H1 (cell line): ENCODE results near the gene ARCN1. TPM values are rescaled to one million over a fixed set of nuclear protein-coding genes. Genes with fewer than 3 reads are reported as not detected.

Experiments
- CTCF ChIA-PET: fragments of 300-600 bp; sonication (Branson Sonifier 250); formaldehyde crosslinking; loops from one replicate; lab custom pipeline; 2021; ENCODE audit not compliant: partially characterized antibody; lab: Charles Lee
- POLR2A ChIA-PET: fragments of 300-600 bp; sonication (Branson Sonifier 250); formaldehyde crosslinking; loops from one replicate; lab custom pipeline; 2021; ENCODE audit warnings: inconsistent platforms; ENCODE audit not compliant: partially characterized antibody; lab: Charles Lee
- DNase-seq, 2 experiments: peaks; one replicate each; pipeline versions ENCODE4 v3.0.0 to v3.0.0-alpha.2; 2010 to 2022; ENCODE audit warnings: low spot score in 2 of 2, low read depth in 1 of 2, mixed read lengths in 1 of 2
- FAIRE-seq: peaks from 2 replicates; lab custom pipeline; 2011; peaks lifted over from hg19 to GRCh38; lab: Jason Lieb, UNC
- H2AFZ ChIP-seq: 2 replicates; pipeline ENCODE4 v1.8.1; 2012; ENCODE audit warnings: low read length, inconsistent platforms
- H2AK5ac ChIP-seq: 2 replicates; pipeline ENCODE4 v1.6.1; 2013; ENCODE audit warnings: low read depth, low read length
- H2BK120ac ChIP-seq: replicated peaks from 2 replicates; pipeline ENCODE3; 2013; ENCODE audit warnings: low read depth, low read length, inconsistent platforms
- H2BK12ac ChIP-seq: 2 replicates; pipeline ENCODE4 v1.6.1; 2013; ENCODE audit warnings: low read depth, low read length
- H2BK15ac ChIP-seq: 2 replicates; pipeline ENCODE4 v1.6.1; 2013; ENCODE audit warnings: low read length
- H2BK20ac ChIP-seq: 2 replicates; pipeline ENCODE4 v1.6.1; 2013; ENCODE audit warnings: low read length
- H2BK5ac ChIP-seq: 2 replicates; pipeline ENCODE4 v1.6.1; 2013; ENCODE audit warnings: low read depth, low read length
- H3K14ac ChIP-seq: 2 replicates; pipeline ENCODE4 v1.6.1; 2013; ENCODE audit warnings: inconsistent platforms; ENCODE audit not compliant: insufficient read length
- H3K18ac ChIP-seq: 2 replicates; pipeline ENCODE4 v1.6.1; 2013; ENCODE audit warnings: low read length; ENCODE audit errors: extremely low read depth
- H3K23ac ChIP-seq: 2 replicates; pipeline ENCODE4 v1.6.1; 2013; ENCODE audit warnings: inconsistent platforms; ENCODE audit not compliant: insufficient read length
- H3K23me2 ChIP-seq: 2 replicates; pipeline ENCODE4 v1.6.1; 2013; ENCODE audit warnings: low read depth, low read length
- H3K27ac ChIP-seq: 2 replicates; pipeline ENCODE4 v1.6.1; 2011; ENCODE audit warnings: low read depth, low read length, inconsistent platforms
- H3K27me3 ChIP-seq, 4 experiments: replicated peaks in 1 of 4; 1 replicate in 1 of 4; 2 replicates in 3 of 4; pipeline versions ENCODE4 v1.6.1 to v1.8.1; 2011 to 2013; ENCODE audit warnings: low read length in 3 of 4, mild to moderate bottlenecking in 3 of 4, inconsistent platforms in 2 of 4, mixed read lengths in 2 of 4, moderate library complexity in 1 of 4; ENCODE audit not compliant: control insufficient read depth in 3 of 4, insufficient read depth in 3 of 4; ENCODE audit errors: extremely low read depth in 1 of 4
- H3K36me3 ChIP-seq, 4 experiments: 2 replicates each; pipeline versions ENCODE4 v1.6.1 to v1.8.1; 2011 to 2013; ENCODE audit warnings: mild to moderate bottlenecking in 4 of 4, low read length in 3 of 4, moderate library complexity in 2 of 4, control low read depth in 1 of 4, inconsistent platforms in 1 of 4; ENCODE audit not compliant: insufficient read depth in 4 of 4, control insufficient read depth in 2 of 4
- H3K4ac ChIP-seq: replicated peaks from 2 replicates; pipeline ENCODE3; 2013; ENCODE audit warnings: low read length, low read depth, mixed read lengths, inconsistent platforms; ENCODE audit not compliant: insufficient read length
- H3K4me1 ChIP-seq, 4 experiments: replicated peaks in 1 of 4; 1 replicate in 1 of 4; 2 replicates in 3 of 4; pipeline versions ENCODE4 v1.6.1 to v1.8.1; 2011 to 2013; ENCODE audit warnings: low read length in 3 of 4, inconsistent platforms in 2 of 4, mixed read lengths in 1 of 4; ENCODE audit not compliant: insufficient read depth in 4 of 4, control insufficient read depth in 3 of 4
- H3K4me2 ChIP-seq, 2 experiments: 2 replicates each; pipeline versions ENCODE4 v1.6.1 to v1.8.1; 2011 to 2013; ENCODE audit warnings: low read depth in 2 of 2, low read length in 2 of 2, control low read depth in 1 of 2, inconsistent platforms in 1 of 2, mild to moderate bottlenecking in 1 of 2; ENCODE audit not compliant: insufficient read depth in 1 of 2
- H3K4me3 ChIP-seq, 4 experiments: fragments of 200-600, 300-600 bp in 1 of 4; sonication (generic), shearing (Covaris generic), sonication (Bioruptor Twin) in 1 of 4; 2 replicates each; pipeline versions ENCODE4 v1.5.1 to v1.8.1; 2011 to 2016; ENCODE audit warnings: low read length in 4 of 4, low read depth in 3 of 4, control low read depth in 2 of 4, inconsistent platforms in 2 of 4, mild to moderate bottlenecking in 2 of 4, mixed read lengths in 1 of 4, moderate library complexity in 1 of 4; ENCODE audit not compliant: insufficient read depth in 2 of 4; ENCODE audit errors: extremely low read depth in 1 of 4
- H3K56ac ChIP-seq: replicated peaks from 2 replicates; pipeline ENCODE3; 2013; ENCODE audit warnings: low read depth, mild to moderate bottlenecking, mixed read lengths, low read length, inconsistent platforms; ENCODE audit not compliant: insufficient read length
- H3K79me1 ChIP-seq: 2 replicates; pipeline ENCODE4 v1.6.1; 2013; ENCODE audit warnings: low read depth, low read length, control low read depth
- H3K79me2 ChIP-seq, 2 experiments: 2 replicates each; pipeline versions ENCODE4 v1.6.1 to v1.8.1; 2012 to 2013; ENCODE audit warnings: low read length in 2 of 2, mild to moderate bottlenecking in 2 of 2, inconsistent platforms in 1 of 2; ENCODE audit not compliant: insufficient read depth in 2 of 2, control insufficient read depth in 1 of 2
- H3K9ac ChIP-seq, 4 experiments: replicated peaks in 1 of 4; 1 replicate in 1 of 4; 2 replicates in 3 of 4; pipeline versions ENCODE4 v1.6.1 to v1.8.1; 2011 to 2013; ENCODE audit warnings: low read depth in 3 of 4, low read length in 3 of 4, control low read depth in 2 of 4, mild to moderate bottlenecking in 2 of 4, moderate library complexity in 2 of 4, inconsistent platforms in 1 of 4; ENCODE audit errors: extremely low read depth in 1 of 4
- H3K9me3 ChIP-seq, 2 experiments: 2 replicates each; pipeline versions ENCODE4 v1.6.1 to v1.8.1; 2012 to 2013; ENCODE audit warnings: mild to moderate bottlenecking in 2 of 2, moderate library complexity in 2 of 2, control low read depth in 1 of 2, inconsistent platforms in 1 of 2, low read depth in 1 of 2, low read length in 1 of 2, mixed read lengths in 1 of 2; ENCODE audit not compliant: insufficient read depth in 2 of 2
- H4K20me1 ChIP-seq, 2 experiments: replicated peaks in 1 of 2; 2 replicates each; pipeline versions ENCODE3 to v1.8.1; 2011 to 2013; ENCODE audit warnings: inconsistent platforms in 2 of 2, low read length in 2 of 2, mild to moderate bottlenecking in 1 of 2; ENCODE audit not compliant: insufficient read depth in 2 of 2, control insufficient read depth in 1 of 2
- H4K5ac ChIP-seq: 2 replicates; pipeline ENCODE4 v1.6.1; 2013; ENCODE audit warnings: low read length, low read depth, mixed read lengths, inconsistent platforms; ENCODE audit not compliant: insufficient read length
- H4K8ac ChIP-seq: 2 replicates; pipeline ENCODE4 v1.8.0; 2013; ENCODE audit warnings: mild to moderate bottlenecking, moderate library complexity, low read length, inconsistent platforms; ENCODE audit not compliant: insufficient read depth; ENCODE audit errors: extremely low read depth
- H4K91ac ChIP-seq: replicated peaks from 2 replicates; pipeline ENCODE3; 2013; ENCODE audit warnings: low read length, mixed read lengths, inconsistent platforms; ENCODE audit not compliant: insufficient read length
- CHD2 ChIP-seq: IDR thresholded peaks from 2 replicates; pipeline ENCODE4 v1.6.1; 2012; ENCODE audit warnings: low read length, improper control_type of control experiment
- FOSL1 ChIP-seq: IDR thresholded peaks from 2 replicates; pipeline ENCODE4 v1.6.1; 2011; ENCODE audit warnings: mild to moderate bottlenecking, low read depth, low read length, moderate library complexity; ENCODE audit not compliant: insufficient read depth
- HDAC2 ChIP-seq, 2 experiments: fragments of 300-600 bp in 1 of 2; sonication (generic) in 1 of 2; IDR thresholded peaks; 2 replicates each; pipeline ENCODE4 v1.6.1; 2011 to 2012; ENCODE audit warnings: low read depth in 2 of 2, low read length in 2 of 2, mild to moderate bottlenecking in 2 of 2, moderate library complexity in 2 of 2, borderline replicate concordance in 1 of 2, inconsistent platforms in 1 of 2
- MAFK ChIP-seq: IDR thresholded peaks from 2 replicates; pipeline ENCODE4 v1.6.1; 2012; ENCODE audit warnings: low read depth, mild to moderate bottlenecking, improper control_type of control experiment, low read length
- POLR2A ChIP-seq, 2 experiments: IDR thresholded peaks; 1 replicate in 1 of 2; 2 replicates in 1 of 2; pipeline ENCODE4 v1.6.1; 2011; ENCODE audit warnings: low read depth in 2 of 2, low read length in 2 of 2, mild to moderate bottlenecking in 2 of 2; ENCODE audit errors: control extremely low read depth in 1 of 2
- RAD21 ChIP-seq, 2 experiments: IDR thresholded peaks in 1 of 2; conservative IDR thresholded peaks in 1 of 2; 2 replicates each; pipeline ENCODE4 v1.6.1; 2011; ENCODE audit warnings: low read depth in 2 of 2, low read length in 2 of 2, improper control_type of control experiment in 1 of 2, inconsistent platforms in 1 of 2, mild to moderate bottlenecking in 1 of 2, moderate library complexity in 1 of 2
- RFX5 ChIP-seq: IDR thresholded peaks from 2 replicates; pipeline ENCODE4 v1.6.1; 2011; ENCODE audit warnings: low read depth, low read length, improper control_type of control experiment, borderline replicate concordance
- SIN3A ChIP-seq, 2 experiments: IDR thresholded peaks in 1 of 2; conservative IDR thresholded peaks in 1 of 2; 2 replicates each; pipeline ENCODE4 v1.6.1; 2011 to 2012; ENCODE audit warnings: low read length in 2 of 2, improper control_type of control experiment in 1 of 2, low read depth in 1 of 2, mild to moderate bottlenecking in 1 of 2
- SIRT6 ChIP-seq: IDR thresholded peaks from one replicate; pipeline ENCODE4 v1.7.1; 2012; ENCODE audit warnings: low read length, inconsistent platforms
- SIX5 ChIP-seq: IDR thresholded peaks from 2 replicates; pipeline ENCODE4 v1.6.1; 2011; ENCODE audit warnings: mild to moderate bottlenecking, low read depth, low read length
- SRF ChIP-seq: IDR thresholded peaks from 2 replicates; pipeline ENCODE4 v1.6.1; 2011; ENCODE audit warnings: mild to moderate bottlenecking, low read depth, low read length, moderate library complexity
- TBP ChIP-seq: IDR thresholded peaks from 2 replicates; pipeline ENCODE4 v1.6.1; 2011; ENCODE audit warnings: low read depth, low read length, improper control_type of control experiment
- TEAD4 ChIP-seq: IDR thresholded peaks from 2 replicates; pipeline ENCODE4 v1.6.1; 2012; ENCODE audit warnings: low read depth, low read length, inconsistent platforms, mixed read lengths
- WGBS, 2 experiments: shearing (Covaris generic) in 1 of 2; methylation state at CpG; one replicate each; pipeline versions ENCODE4 v1.1.6 to v1.1.7; 2013 to 2015; ENCODE audit warnings: low lambda C conversion rate in 2 of 2, mixed read lengths in 2 of 2, inconsistent platforms in 1 of 2, low coverage in 1 of 2, missing lambda C conversion rate in 1 of 2; ENCODE audit not compliant: insufficient replicate concordance in 2 of 2, insufficient coverage in 1 of 2, insufficient read length in 1 of 2; ENCODE audit errors: extremely low coverage in 1 of 2, missing lambda C conversion rate in 1 of 2; 5-methylcytosine and 5-hydroxymethylcytosine counted together
- polyA plus RNA-seq, 7 experiments: library from polyadenylated mRNA; depleted of rRNA in 3 of 7; stranded (reverse) in 5 of 7; unstranded in 2 of 7; fragments of >200 nt in 5 of 7; fragments of 200-250 nt in 2 of 7; gene quantifications; 1 replicate in 5 of 7; 2 replicates in 1 of 7; 4 replicates in 1 of 7; pipeline versions ENCODE4 v1.2.1 to v1.2.3, GENCODE V29; 2011 to 2013; ENCODE audit warnings: missing spikeins in 2 of 7, mixed read lengths in 2 of 7
- total RNA-seq: library from RNA; stranded (reverse); fragmentation: NEBNext Ultra II Directional; extraction: Animal tissue kit (Norgen Biotek cat#: 25700); gene quantifications from 2 replicates; pipeline ENCODE4 v1.2.1, GENCODE V29; 2021
- TF ChIP-seq, protein P1 (sequence below): IDR thresholded peaks from 2 replicates; pipeline ENCODE4 v1.6.1; 2011; ENCODE audit warnings: low read depth, mild to moderate bottlenecking, low read length; ENCODE audit not compliant: insufficient read depth

Gene ARCN1
- total and polyA plus RNA-seq, 2 of the 8 experiments (the other 6 are each of a cell fraction or from before 2014, with no cell fraction given), result 132 to 146 TPM

DNA sequence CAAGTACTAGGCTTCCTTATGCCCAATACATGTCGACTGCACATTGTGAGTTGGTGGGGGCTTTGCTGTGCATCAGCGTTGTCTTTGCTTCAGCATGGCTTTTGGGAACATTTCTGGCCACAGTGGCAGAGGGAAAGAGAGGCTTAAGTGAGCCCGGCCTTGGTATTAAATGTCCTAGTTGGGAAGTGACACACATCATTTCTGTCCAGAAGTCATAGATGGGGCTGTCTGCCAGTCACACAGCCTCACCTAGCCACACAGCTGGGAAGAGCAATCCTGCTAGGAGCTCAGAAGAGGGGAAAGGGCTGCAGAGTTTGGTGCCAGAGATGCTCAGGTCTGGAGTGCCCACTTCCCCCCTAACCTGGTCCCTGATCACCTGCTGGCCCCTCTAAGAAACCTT, 79.6 kb downstream of the ARCN1 start:
- Histone ChIP-seq H3K9me3 (no peaks in the 10 kb centered on the region), H3K18ac (no peak overlapping the region), H4K5ac (no peak overlapping the region), H4K8ac (no peak overlapping the region), H2BK15ac (no peak overlapping the region), H3K27ac (no peak overlapping the region), H3K23me2 (no peaks in the 10 kb centered on the region), H3K4ac (no peak overlapping the region), H3K36me3 (peaks cover 21 to 63% (median 38%) of the 10 kb centered on the region in 4 experiments; a peak in 7 of 8 replicates), H3K4me1 (no peaks in the 10 kb centered on the region), H2BK20ac (no peak overlapping the region), H3K4me3 (no peak overlapping the region), H3K56ac (no peak overlapping the region), H4K91ac (no peak overlapping the region), H3K4me2 (no peak overlapping the region), H3K79me1 (no peaks in the 10 kb centered on the region; the same call in 1 of the 2 replicates), H2BK12ac (no peak overlapping the region), H2BK5ac (no peak overlapping the region), H2BK120ac (no peak overlapping the region), H4K20me1 (peaks cover 0 to 4% of the 10 kb centered on the region in 2 experiments), H3K27me3 (no peaks in the 10 kb centered on the region), H3K23ac (no peak overlapping the region), H3K14ac (no peak overlapping the region), H2AFZ (no peak overlapping the region), H3K79me2 (no peaks in the 10 kb centered on the region), H2AK5ac (no peak overlapping the region), H3K9ac (no peak overlapping the region)
- 88% methylated on average over 3 of the region's 3 CpGs; no CpG with 5 or more reads in 1 of the 2 experiments for WGBS, 2 experiments
- DNase-seq (no peak), FAIRE-seq (no peak)
- ChIA-PET POLR2A (interaction anchor here (1.1 to 16.1 kb wide), 3 partner anchors 12 to 48 kb away, joined by 3 to 271 read pairs (median 3); no protein-coding TSS in a partner anchor), CTCF (interaction anchor here (0.6 to 2.5 kb wide), 4 partner anchors 8 to 138 kb away, joined by 3 to 9 read pairs (median 6); no protein-coding TSS in a partner anchor)
- TF ChIP-seq SIRT6 (no peak), SIX5 (no peak), RFX5 (no peak), SRF (no peak), POLR2A (IDR thresholded peaks at IDR 0.05; ENCODE audit: control extremely low read depth in 1 of 2, low read depth in 2 of 2, low read length in 2 of 2) (no peak), RAD21 (IDR thresholded peaks at IDR 0.05 in 1 of 2, conservative IDR thresholded peaks at IDR 0.05 in 1 of 2; ENCODE audit: low read depth in 2 of 2, low read length in 2 of 2) (no peak), SIN3A (conservative IDR thresholded peaks at IDR 0.05 in 1 of 2, IDR thresholded peaks at IDR 0.05 in 1 of 2; ENCODE audit: low read depth in 1 of 2, low read length in 2 of 2) (no peak), TBP (no peak), FOSL1 (no peak), MAFK (no peak), CHD2 (no peak), TEAD4 (no peak), HDAC2 (IDR thresholded peaks at IDR 0.05; ENCODE audit: borderline replicate concordance in 1 of 2, low read depth in 2 of 2, low read length in 2 of 2) (no peak)
- TF ChIP-seq, protein P1, sequence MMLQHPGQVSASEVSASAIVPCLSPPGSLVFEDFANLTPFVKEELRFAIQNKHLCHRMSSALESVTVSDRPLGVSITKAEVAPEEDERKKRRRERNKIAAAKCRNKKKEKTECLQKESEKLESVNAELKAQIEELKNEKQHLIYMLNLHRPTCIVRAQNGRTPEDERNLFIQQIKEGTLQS, result no peak
